A673 (cell line): ENCODE measurements around the gene CLEC4F.

Source experiments
- EZH2 ChIP-seq: fragments of 200-600 bp; sonication (generic); IDR thresholded peaks from 2 replicates; pipeline ENCODE4 v1.6.1; 2017; ENCODE audit warnings: borderline replicate concordance, low read depth, mild to moderate bottlenecking, mixed read lengths, antibody characterized with exemption, low read length; ENCODE audit not compliant: poor library complexity, severe bottlenecking
- TF ChIP-seq, protein P1 (sequence below): fragments of 300-800, 200-600 bp; sonication (generic); conservative IDR thresholded peaks from 2 replicates; pipeline ENCODE4 v1.5.1; 2017; ENCODE audit warnings: low read depth, mild to moderate bottlenecking, antibody characterized with exemption, low read length, moderate library complexity, mixed read lengths

DNA sequence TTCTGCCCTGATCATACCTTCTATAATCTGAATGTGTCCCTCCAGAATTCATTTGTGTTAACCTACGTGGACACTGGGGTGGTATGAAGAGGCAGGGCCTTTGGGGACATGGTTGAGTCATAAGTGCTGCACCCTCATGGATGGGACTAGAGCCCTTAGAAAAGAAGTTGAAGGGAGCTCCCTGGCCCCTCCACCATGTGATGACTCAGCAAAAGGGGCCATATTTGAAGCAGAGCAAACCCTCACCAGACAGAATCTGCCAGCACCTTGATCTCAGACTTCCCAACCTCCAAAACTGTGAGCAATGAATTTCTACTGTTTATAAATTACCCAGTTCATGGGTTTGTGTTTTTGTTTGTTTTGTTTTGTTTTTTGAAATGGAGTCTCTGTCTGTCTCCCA, 48.6 kb upstream of the CLEC4F start:
- TF ChIP-seq, protein P1, sequence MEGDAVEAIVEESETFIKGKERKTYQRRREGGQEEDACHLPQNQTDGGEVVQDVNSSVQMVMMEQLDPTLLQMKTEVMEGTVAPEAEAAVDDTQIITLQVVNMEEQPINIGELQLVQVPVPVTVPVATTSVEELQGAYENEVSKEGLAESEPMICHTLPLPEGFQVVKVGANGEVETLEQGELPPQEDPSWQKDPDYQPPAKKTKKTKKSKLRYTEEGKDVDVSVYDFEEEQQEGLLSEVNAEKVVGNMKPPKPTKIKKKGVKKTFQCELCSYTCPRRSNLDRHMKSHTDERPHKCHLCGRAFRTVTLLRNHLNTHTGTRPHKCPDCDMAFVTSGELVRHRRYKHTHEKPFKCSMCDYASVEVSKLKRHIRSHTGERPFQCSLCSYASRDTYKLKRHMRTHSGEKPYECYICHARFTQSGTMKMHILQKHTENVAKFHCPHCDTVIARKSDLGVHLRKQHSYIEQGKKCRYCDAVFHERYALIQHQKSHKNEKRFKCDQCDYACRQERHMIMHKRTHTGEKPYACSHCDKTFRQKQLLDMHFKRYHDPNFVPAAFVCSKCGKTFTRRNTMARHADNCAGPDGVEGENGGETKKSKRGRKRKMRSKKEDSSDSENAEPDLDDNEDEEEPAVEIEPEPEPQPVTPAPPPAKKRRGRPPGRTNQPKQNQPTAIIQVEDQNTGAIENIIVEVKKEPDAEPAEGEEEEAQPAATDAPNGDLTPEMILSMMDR = no peak
- no peak for TF ChIP-seq EZH2
